SK-N-SH (cell line): ENCODE data around the gene TBL1XR1. TPM values are rescaled to one million over a fixed set of nuclear protein-coding genes. Genes with fewer than 3 reads are reported as not detected.

Experiments
- CTCF ChIA-PET: fragments of 300-600, 350-600 bp; formaldehyde crosslinking; extraction: SDS; loops from one replicate; lab custom pipeline; 2021; lab: Yijun Ruan, JAX
- POLR2A ChIA-PET: fragments of 350-600 bp; sonication (Branson Sonifier 250); formaldehyde crosslinking; extraction: SDS; loops from one replicate; lab custom pipeline; 2020; ENCODE audit warnings: antibody characterized with exemption, inconsistent platforms; lab: Yijun Ruan, JAX
- DNase-seq: peaks from one replicate; pipeline ENCODE4 v3.0.0; 2012
- H2AFZ ChIP-seq: fragments of 200-600 bp; sonication (generic); 2 replicates; pipeline ENCODE4 v1.8.1; 2016; ENCODE audit warnings: antibody characterized with exemption, mild to moderate bottlenecking, low read depth
- H3F3A ChIP-seq: fragments of 200-600 bp; sonication (generic); replicated peaks from 2 replicates; pipeline ENCODE3; 2016; ENCODE audit warnings: antibody characterized with exemption, mild to moderate bottlenecking; ENCODE audit not compliant: insufficient read depth
- H3K27ac ChIP-seq, 2 experiments: fragments of 200-500 bp in 1 of 2; fragments of 200-600 bp in 1 of 2; sonication (Bioruptor generic) in 1 of 2; sonication (generic), shearing (Covaris generic) in 1 of 2; 2 replicates each; pipeline versions ENCODE4 v1.5.1 to v1.6.1; 2014 to 2016; ENCODE audit warnings: low read depth in 2 of 2, inconsistent platforms in 1 of 2, low read length in 1 of 2, mild to moderate bottlenecking in 1 of 2, mixed read lengths in 1 of 2
- H3K27me3 ChIP-seq: fragments of 200-600 bp; sonication (generic), shearing (Covaris generic); 2 replicates; pipeline ENCODE4 v1.6.1; 2016; ENCODE audit warnings: mixed run types; ENCODE audit not compliant: insufficient read depth
- H3K36me3 ChIP-seq, 2 experiments: fragments of 200-500 bp in 1 of 2; fragments of 200-600 bp in 1 of 2; sonication (Bioruptor generic) in 1 of 2; sonication (generic) in 1 of 2; replicated peaks in 1 of 2; 2 replicates each; pipeline versions ENCODE3 to v1.5.1; 2014 to 2016; ENCODE audit warnings: low read length in 1 of 2, mild to moderate bottlenecking in 1 of 2; ENCODE audit not compliant: insufficient read depth in 2 of 2, control insufficient read depth in 1 of 2
- H3K4me1 ChIP-seq, 2 experiments: fragments of 200-500 bp in 1 of 2; fragments of 200-600 bp in 1 of 2; sonication (Bioruptor generic) in 1 of 2; sonication (generic), shearing (Covaris generic) in 1 of 2; 2 replicates each; pipeline versions ENCODE4 v1.5.1 to v1.6.1; 2014 to 2016; ENCODE audit warnings: low read depth in 1 of 2, low read length in 1 of 2, mixed run types in 1 of 2; ENCODE audit not compliant: insufficient read depth in 2 of 2, control insufficient read depth in 1 of 2
- H3K4me2 ChIP-seq: fragments of 200-600 bp; sonication (generic), shearing (Covaris generic); 2 replicates; pipeline ENCODE4 v1.6.1; 2017; ENCODE audit warnings: mixed run types
- H3K4me3 ChIP-seq, 2 experiments: fragments of 200-500 bp in 1 of 2; fragments of 200-600 bp in 1 of 2; sonication (Bioruptor generic) in 1 of 2; sonication (generic), shearing (Covaris generic) in 1 of 2; 2 replicates each; pipeline versions ENCODE4 v1.5.1 to v1.8.1; 2014 to 2016; ENCODE audit warnings: low read depth in 2 of 2, inconsistent platforms in 1 of 2, low read length in 1 of 2, mild to moderate bottlenecking in 1 of 2, mixed read lengths in 1 of 2, moderate library complexity in 1 of 2
- H3K79me2 ChIP-seq: fragments of 200-600 bp; sonication (generic); 2 replicates; pipeline ENCODE4 v1.8.1; 2017; ENCODE audit warnings: mild to moderate bottlenecking; ENCODE audit not compliant: insufficient read depth
- H3K9ac ChIP-seq: fragments of 200-600 bp; sonication (generic); 2 replicates; pipeline ENCODE4 v1.6.1; 2017; ENCODE audit warnings: mixed run types
- H3K9me2 ChIP-seq: fragments of 200-600 bp; sonication (generic); 2 replicates; pipeline ENCODE4 v1.6.1; 2017; ENCODE audit warnings: mixed run types
- H3K9me3 ChIP-seq: fragments of 200-600 bp; sonication (generic); 2 replicates; pipeline ENCODE4 v1.6.1; 2017; ENCODE audit warnings: mixed run types, mild to moderate bottlenecking, moderate library complexity
- H4K20me1 ChIP-seq: fragments of 200-600 bp; sonication (generic); 2 replicates; pipeline ENCODE4 v1.6.1; 2017; ENCODE audit warnings: mild to moderate bottlenecking, mixed run types; ENCODE audit not compliant: insufficient read depth
- CHD2 ChIP-seq: fragments of 150-350 bp; IDR thresholded peaks from 2 replicates; pipeline ENCODE4 v1.6.1; 2018; ENCODE audit warnings: low read length; ENCODE audit not compliant: partially characterized antibody
- EP300 ChIP-seq, 2 experiments: IDR thresholded peaks; 2 replicates each; pipeline versions ENCODE4 v1.4.0 to v1.6.1; 2012; ENCODE audit warnings: borderline replicate concordance in 1 of 2, low read depth in 1 of 2, low read length in 1 of 2
- FOSL2 ChIP-seq: IDR thresholded peaks from 2 replicates; pipeline ENCODE4 v1.4.0; 2012; ENCODE audit warnings: low read depth, mild to moderate bottlenecking, moderate library complexity, borderline replicate concordance
- FOXJ3 ChIP-seq: sonication (generic); formaldehyde crosslinking; IDR thresholded peaks from 2 replicates; pipeline ENCODE4 v1.5.1; 2020; ENCODE audit warnings: mild to moderate bottlenecking, missing genetic modification reagents
- FOXM1 ChIP-seq: IDR thresholded peaks from 2 replicates; pipeline ENCODE4 v1.4.0; 2012; ENCODE audit warnings: low read depth, mild to moderate bottlenecking
- MEF2A ChIP-seq: IDR thresholded peaks from 2 replicates; pipeline ENCODE4 v1.4.0; 2012; ENCODE audit warnings: low read depth, borderline replicate concordance
- MXI1 ChIP-seq: IDR thresholded peaks from 2 replicates; pipeline ENCODE4 v1.6.1; 2012; ENCODE audit warnings: mild to moderate bottlenecking, low read depth, low read length, improper control_type of control experiment
- NRF1 ChIP-seq: IDR thresholded peaks from 2 replicates; pipeline ENCODE4 v1.6.1; 2012; ENCODE audit warnings: low read depth, mild to moderate bottlenecking, low read length
- POLR2AphosphoS5 ChIP-seq: IDR thresholded peaks from 2 replicates; pipeline ENCODE4 v1.6.1; 2012; ENCODE audit warnings: low read depth, low read length
- RAD21 ChIP-seq: IDR thresholded peaks from 2 replicates; pipeline ENCODE4 v1.6.1; 2012; ENCODE audit warnings: mild to moderate bottlenecking, low read length
- RXRA ChIP-seq: IDR thresholded peaks from 2 replicates; pipeline ENCODE4 v1.4.0; 2012; ENCODE audit warnings: low read depth, mild to moderate bottlenecking, borderline replicate concordance
- SMC3 ChIP-seq: IDR thresholded peaks from 2 replicates; pipeline ENCODE4 v1.6.1; 2012; ENCODE audit warnings: low read depth, low read length, improper control_type of control experiment
- TCF12 ChIP-seq: IDR thresholded peaks from 2 replicates; pipeline ENCODE4 v1.4.0; 2012
- TEAD4 ChIP-seq: IDR thresholded peaks from 2 replicates; pipeline ENCODE4 v1.4.0; 2012; ENCODE audit warnings: mild to moderate bottlenecking, borderline replicate concordance; ENCODE audit not compliant: insufficient read depth
- WGBS: methylation state at CpG from one replicate; pipeline ENCODE4 v1.1.6; 2017; ENCODE audit warnings: low lambda C conversion rate; 5-methylcytosine and 5-hydroxymethylcytosine counted together
- polyA plus RNA-seq, 3 experiments: library from polyadenylated mRNA; depleted of rRNA; stranded (reverse); fragments of >200 nt; gene quantifications; 2 replicates each; pipeline ENCODE4 v1.2.3, GENCODE V29; 2012
- TF ChIP-seq, protein P1 (sequence below): IDR thresholded peaks from 2 replicates; pipeline ENCODE4 v1.4.0; 2012; ENCODE audit warnings: low read depth
- TF ChIP-seq, protein P2 (sequence below): IDR thresholded peaks from 2 replicates; pipeline ENCODE4 v1.4.0; 2012; ENCODE audit warnings: low read depth, borderline replicate concordance
- TF ChIP-seq, protein P3 (sequence below): fragments of 200-600 bp; sonication (generic); IDR thresholded peaks from 2 replicates; pipeline ENCODE4 v1.6.1; 2017; ENCODE audit warnings: antibody characterized with exemption, mild to moderate bottlenecking, moderate library complexity
- TF ChIP-seq, protein P4 (sequence below): fragments of 150-350 bp; IDR thresholded peaks from 2 replicates; pipeline ENCODE4 v1.6.1; 2016; ENCODE audit warnings: mild to moderate bottlenecking, low read depth, low read length
- TF ChIP-seq, protein P5 (sequence below): IDR thresholded peaks from 2 replicates; pipeline ENCODE4 v1.4.0; 2012; ENCODE audit warnings: low read depth, borderline replicate concordance

TBL1XR1 gene
- polyA plus RNA-seq, 1 of the 3 experiments (the other 2 are of a cell fraction), result 20.9 TPM

DNA sequence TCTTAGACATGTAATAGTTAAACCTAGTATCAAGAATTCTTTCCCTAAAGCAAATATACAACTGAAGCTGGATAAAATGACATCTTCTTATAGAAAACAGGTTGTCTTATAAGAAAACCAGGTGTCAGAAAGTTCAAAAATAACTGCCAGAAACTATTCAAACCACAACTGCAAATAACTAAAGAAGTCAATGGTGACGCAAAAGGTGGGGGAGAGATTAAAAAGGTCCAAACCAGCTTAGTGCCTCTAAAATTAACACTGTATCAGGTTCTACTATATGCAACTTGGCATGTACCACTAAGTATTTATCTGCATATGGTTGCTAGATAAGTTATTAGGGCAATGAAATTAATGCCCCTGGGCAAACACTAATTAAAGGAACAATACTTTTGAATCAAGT is 136.8 kb downstream of the TBL1XR1 start:
- no peaks in the 10 kb centered on the region for H3K9me2 ChIP-seq
- POLR2A ChIA-PET, result no interaction called here
- no peak overlapping the region for H3K4me2 ChIP-seq
- H3K9ac ChIP-seq, result no peak overlapping the region
- no peak overlapping the region for H3K27ac ChIP-seq
- H3K9me3 ChIP-seq, result no peaks in the 10 kb centered on the region
- no peak overlapping the region for H2AFZ ChIP-seq
- no peak overlapping the region for H3K4me3 ChIP-seq
- WGBS, result 90% methylated on average over 1 of the region's 1 CpG
- peaks cover 16 to 19% of the 10 kb centered on the region in 2 experiments for H3K36me3 ChIP-seq
- no peak for DNase-seq
- no peaks in the 10 kb centered on the region for H3F3A ChIP-seq
- TF ChIP-seq MEF2A (no peak), EP300 (IDR thresholded peaks at IDR 0.05; ENCODE audit: borderline replicate concordance in 1 of 2, low read depth in 1 of 2, low read length in 1 of 2) (no peak), FOXM1 (no peak), FOSL2 (no peak), MXI1 (no peak), TCF12 (no peak), NRF1 (no peak)
- TF ChIP-seq, protein P1, sequence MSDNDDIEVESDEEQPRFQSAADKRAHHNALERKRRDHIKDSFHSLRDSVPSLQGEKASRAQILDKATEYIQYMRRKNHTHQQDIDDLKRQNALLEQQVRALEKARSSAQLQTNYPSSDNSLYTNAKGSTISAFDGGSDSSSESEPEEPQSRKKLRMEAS, result no peak
- TF ChIP-seq, protein P2, sequence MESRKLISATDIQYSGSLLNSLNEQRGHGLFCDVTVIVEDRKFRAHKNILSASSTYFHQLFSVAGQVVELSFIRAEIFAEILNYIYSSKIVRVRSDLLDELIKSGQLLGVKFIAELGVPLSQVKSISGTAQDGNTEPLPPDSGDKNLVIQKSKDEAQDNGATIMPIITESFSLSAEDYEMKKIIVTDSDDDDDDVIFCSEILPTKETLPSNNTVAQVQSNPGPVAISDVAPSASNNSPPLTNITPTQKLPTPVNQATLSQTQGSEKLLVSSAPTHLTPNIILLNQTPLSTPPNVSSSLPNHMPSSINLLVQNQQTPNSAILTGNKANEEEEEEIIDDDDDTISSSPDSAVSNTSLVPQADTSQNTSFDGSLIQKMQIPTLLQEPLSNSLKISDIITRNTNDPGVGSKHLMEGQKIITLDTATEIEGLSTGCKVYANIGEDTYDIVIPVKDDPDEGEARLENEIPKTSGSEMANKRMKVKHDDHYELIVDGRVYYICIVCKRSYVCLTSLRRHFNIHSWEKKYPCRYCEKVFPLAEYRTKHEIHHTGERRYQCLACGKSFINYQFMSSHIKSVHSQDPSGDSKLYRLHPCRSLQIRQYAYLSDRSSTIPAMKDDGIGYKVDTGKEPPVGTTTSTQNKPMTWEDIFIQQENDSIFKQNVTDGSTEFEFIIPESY, result no peak
- TF ChIP-seq, protein P3, sequence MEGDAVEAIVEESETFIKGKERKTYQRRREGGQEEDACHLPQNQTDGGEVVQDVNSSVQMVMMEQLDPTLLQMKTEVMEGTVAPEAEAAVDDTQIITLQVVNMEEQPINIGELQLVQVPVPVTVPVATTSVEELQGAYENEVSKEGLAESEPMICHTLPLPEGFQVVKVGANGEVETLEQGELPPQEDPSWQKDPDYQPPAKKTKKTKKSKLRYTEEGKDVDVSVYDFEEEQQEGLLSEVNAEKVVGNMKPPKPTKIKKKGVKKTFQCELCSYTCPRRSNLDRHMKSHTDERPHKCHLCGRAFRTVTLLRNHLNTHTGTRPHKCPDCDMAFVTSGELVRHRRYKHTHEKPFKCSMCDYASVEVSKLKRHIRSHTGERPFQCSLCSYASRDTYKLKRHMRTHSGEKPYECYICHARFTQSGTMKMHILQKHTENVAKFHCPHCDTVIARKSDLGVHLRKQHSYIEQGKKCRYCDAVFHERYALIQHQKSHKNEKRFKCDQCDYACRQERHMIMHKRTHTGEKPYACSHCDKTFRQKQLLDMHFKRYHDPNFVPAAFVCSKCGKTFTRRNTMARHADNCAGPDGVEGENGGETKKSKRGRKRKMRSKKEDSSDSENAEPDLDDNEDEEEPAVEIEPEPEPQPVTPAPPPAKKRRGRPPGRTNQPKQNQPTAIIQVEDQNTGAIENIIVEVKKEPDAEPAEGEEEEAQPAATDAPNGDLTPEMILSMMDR, result no peak
- CTCF ChIA-PET, result interaction anchor here (0.6 to 0.7 kb wide), 3 partner anchors 8 to 717 kb away, joined by 3 read pairs; no protein-coding TSS in a partner anchor
- H3K79me2 ChIP-seq, result peaks cover 54% of the 10 kb centered on the region
- no peaks in the 10 kb centered on the region for H3K27me3 ChIP-seq
- peaks cover 18% of the 10 kb centered on the region; the same call in 1 of the 2 replicates for H4K20me1 ChIP-seq
- H3K4me1 ChIP-seq, result peaks cover 2 to 47% of the 10 kb centered on the region in 2 experiments

DNA sequence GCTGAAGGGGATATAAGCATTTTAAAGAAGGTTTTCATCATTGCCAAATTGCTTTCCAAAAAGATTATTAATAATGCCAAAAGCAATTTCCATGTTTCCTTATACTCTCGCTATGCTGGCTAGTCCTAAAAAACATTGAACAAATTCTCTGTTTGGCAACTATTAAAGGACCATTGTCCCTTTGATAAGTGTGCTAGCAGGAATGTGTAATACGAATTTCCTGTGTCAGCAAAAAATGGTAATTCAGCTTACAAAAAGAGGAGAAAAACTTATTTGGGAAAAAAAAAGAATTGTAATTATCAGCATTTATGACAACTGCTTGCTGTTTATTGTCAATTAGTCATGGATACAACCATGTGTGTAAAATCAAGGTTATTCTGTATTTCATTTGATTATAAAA is 138.6 kb downstream of the TBL1XR1 start:
- POLR2A ChIA-PET, result no interaction called here

More for the DNA sequence above, 138.6 kb downstream of the TBL1XR1 start:
- peaks cover 12% of the 10 kb centered on the region; the same call in 1 of the 2 replicates for H4K20me1 ChIP-seq
- no peaks in the 10 kb centered on the region for H3F3A ChIP-seq
- 93% methylated on average over 2 of the region's 2 CpGs for WGBS
- H3K4me3 ChIP-seq, result no peak overlapping the region
- H3K9me2 ChIP-seq, result no peaks in the 10 kb centered on the region
- no peak overlapping the region for H3K9ac ChIP-seq
- CTCF ChIA-PET, result no interaction called here
- H3K4me1 ChIP-seq, result peaks cover 3 to 39% of the 10 kb centered on the region in 2 experiments
- peaks cover 53% of the 10 kb centered on the region for H3K79me2 ChIP-seq
- H2AFZ ChIP-seq, result no peak overlapping the region
- H3K36me3 ChIP-seq, result peaks cover 14 to 19% of the 10 kb centered on the region in 2 experiments
- no peak for DNase-seq
- no peak overlapping the region for H3K27ac ChIP-seq
- no peaks in the 10 kb centered on the region for H3K27me3 ChIP-seq
- TF ChIP-seq, protein P1, result no peak
- TF ChIP-seq RAD21 (no peak), FOSL2 (no peak), TEAD4 (no peak), FOXJ3 (no peak), NRF1 (no peak), RXRA (no peak), CHD2 (no peak), SMC3 (no peak), POLR2AphosphoS5 (no peak)
- TF ChIP-seq, protein P4, sequence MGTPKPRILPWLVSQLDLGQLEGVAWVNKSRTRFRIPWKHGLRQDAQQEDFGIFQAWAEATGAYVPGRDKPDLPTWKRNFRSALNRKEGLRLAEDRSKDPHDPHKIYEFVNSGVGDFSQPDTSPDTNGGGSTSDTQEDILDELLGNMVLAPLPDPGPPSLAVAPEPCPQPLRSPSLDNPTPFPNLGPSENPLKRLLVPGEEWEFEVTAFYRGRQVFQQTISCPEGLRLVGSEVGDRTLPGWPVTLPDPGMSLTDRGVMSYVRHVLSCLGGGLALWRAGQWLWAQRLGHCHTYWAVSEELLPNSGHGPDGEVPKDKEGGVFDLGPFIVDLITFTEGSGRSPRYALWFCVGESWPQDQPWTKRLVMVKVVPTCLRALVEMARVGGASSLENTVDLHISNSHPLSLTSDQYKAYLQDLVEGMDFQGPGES, result no peak
- TF ChIP-seq, protein P3, result no peak
- TF ChIP-seq, protein P5, sequence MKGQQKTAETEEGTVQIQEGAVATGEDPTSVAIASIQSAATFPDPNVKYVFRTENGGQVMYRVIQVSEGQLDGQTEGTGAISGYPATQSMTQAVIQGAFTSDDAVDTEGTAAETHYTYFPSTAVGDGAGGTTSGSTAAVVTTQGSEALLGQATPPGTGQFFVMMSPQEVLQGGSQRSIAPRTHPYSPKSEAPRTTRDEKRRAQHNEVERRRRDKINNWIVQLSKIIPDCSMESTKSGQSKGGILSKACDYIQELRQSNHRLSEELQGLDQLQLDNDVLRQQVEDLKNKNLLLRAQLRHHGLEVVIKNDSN, result no peak
- no peaks in the 10 kb centered on the region for H3K9me3 ChIP-seq
- no peak overlapping the region for H3K4me2 ChIP-seq
